Measurements from ENCODE around the gene ATG9A.
"Not testable (repeated sequence)": the region's sequence is repeated elsewhere in the genome, so short reads cannot be mapped to it uniquely, and the experiment has no call there.

Gene ATG9A, protein sequence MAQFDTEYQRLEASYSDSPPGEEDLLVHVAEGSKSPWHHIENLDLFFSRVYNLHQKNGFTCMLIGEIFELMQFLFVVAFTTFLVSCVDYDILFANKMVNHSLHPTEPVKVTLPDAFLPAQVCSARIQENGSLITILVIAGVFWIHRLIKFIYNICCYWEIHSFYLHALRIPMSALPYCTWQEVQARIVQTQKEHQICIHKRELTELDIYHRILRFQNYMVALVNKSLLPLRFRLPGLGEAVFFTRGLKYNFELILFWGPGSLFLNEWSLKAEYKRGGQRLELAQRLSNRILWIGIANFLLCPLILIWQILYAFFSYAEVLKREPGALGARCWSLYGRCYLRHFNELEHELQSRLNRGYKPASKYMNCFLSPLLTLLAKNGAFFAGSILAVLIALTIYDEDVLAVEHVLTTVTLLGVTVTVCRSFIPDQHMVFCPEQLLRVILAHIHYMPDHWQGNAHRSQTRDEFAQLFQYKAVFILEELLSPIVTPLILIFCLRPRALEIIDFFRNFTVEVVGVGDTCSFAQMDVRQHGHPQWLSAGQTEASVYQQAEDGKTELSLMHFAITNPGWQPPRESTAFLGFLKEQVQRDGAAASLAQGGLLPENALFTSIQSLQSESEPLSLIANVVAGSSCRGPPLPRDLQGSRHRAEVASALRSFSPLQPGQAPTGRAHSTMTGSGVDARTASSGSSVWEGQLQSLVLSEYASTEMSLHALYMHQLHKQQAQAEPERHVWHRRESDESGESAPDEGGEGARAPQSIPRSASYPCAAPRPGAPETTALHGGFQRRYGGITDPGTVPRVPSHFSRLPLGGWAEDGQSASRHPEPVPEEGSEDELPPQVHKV

DNA sequence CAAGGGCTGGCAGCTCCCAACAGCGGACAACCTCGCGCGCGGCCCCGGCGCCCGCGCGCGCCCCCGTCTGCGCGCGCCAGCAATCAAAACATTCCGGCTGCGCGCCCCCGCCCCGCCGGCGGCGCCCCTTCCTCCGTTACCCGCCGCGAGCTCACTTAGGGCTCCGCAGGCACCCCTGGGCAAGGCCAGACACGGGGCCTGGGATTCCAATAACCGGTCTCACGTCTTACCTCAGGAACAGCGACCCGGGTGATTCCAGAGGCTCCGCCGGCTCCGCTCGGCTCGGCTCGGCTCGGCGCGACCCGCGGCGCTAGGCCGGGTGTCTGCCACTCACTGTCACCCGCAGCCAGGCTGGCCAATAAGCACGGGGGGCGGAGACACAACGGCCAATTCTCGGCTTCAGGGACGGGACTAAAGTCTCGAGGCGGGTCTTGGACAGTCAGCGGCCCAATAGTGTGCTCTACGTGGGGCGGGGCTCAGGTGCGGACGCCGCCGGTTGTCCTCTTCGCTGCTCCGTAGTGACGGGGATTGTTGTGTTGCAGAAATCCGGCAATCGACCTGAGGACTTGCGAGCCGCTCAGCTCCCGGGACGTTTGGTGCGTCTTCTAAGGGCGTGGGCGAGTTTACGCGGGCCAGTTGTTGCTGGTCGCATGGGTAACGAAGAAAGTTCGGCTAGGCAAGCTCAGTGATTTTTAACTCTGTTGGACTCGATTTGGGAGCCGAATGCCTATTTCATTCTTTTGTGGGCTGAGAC lies at the start of gene ATG9A, which contains the start of gene ANKZF1:
TSS of gene ATG9A (minus strand) at position 332 of the 754 bp plus-strand sequence. CDS start 1,612 bp downstream, outside the sequence.
TSS of gene ANKZF1 (plus strand) at position 502 of the 754 bp plus-strand sequence. CDS start 452 bp downstream, outside the sequence.
- DNase-seq (ENCODE audit: low read depth in 3 of 3) = peak; percentile 97 to 99 (median 97)

DNA sequence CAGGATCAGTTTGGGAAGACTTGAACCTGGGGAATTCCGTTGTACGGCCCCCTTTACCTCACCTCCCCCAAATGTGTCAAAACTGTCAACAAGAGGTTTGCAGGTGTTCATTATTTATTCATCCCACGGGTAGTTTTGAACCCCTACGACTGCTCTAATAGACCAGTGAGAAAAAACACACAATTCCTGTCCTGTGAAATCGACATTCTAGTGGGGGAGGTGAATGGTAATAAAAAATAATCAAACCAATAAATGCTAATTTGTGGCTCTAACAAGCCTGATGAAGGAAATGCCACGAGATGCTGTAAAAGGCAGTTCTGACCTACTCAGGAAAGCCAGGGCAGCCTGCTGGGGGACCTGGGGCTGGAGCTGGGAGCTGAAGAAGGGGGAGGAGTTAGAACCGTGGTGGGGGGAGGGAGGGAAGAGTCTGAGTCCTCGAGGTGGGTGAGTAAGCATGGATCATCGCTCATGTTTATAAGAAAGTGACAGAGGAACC lies 49.3 kb upstream of the ATG9A start:
- DNase-seq (ENCODE audit: low read depth in 3 of 3) = no peak

DNA sequence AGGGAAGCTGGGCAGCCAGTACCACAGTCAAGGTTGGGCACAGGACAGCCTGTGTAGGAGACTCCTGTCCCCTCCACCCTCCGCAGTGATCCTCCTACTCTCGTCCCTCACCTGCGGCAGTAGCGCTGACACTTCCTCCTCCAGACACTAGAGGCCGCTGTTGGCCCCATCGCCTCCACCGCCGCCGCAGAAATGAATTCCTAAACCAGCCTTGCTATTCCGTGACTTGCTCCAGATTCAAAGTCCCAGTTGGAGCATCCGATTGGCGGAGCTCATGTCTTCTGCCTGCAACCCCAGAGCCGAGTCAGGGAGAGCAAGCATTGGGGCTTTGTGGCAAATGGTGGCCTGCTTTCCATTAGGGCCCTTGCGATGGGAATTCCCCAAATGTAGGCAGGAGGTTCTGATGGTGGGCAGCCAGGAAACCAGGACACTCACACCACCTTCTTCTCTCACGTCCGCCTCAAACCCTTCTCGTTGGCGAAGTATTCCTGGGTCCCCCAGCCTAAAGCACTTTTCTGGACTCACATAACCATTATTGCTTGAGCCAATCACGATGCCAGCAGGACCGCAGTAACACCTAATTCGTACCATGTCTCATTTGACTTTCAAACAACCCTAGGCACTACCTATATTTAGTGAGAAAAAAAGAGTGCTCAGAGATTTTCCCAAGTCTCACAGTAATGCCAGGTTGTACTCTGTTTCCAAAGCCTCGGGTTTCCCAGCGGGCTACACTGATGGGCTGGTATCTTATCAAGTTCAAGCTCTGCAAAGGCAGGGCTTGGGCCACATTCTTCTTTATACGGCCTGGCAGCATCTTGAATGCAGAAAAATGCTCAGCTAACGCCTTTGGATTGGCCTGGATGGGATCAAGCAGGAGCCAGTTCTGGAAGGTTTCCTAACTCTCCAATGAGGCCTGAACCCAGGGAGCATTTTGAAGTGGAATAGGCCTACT lies 48.5 kb upstream of the ATG9A start:
- DNase-seq (ENCODE audit: low read depth in 3 of 3) = peak; percentile 52 to 71 (median 64)

DNA sequence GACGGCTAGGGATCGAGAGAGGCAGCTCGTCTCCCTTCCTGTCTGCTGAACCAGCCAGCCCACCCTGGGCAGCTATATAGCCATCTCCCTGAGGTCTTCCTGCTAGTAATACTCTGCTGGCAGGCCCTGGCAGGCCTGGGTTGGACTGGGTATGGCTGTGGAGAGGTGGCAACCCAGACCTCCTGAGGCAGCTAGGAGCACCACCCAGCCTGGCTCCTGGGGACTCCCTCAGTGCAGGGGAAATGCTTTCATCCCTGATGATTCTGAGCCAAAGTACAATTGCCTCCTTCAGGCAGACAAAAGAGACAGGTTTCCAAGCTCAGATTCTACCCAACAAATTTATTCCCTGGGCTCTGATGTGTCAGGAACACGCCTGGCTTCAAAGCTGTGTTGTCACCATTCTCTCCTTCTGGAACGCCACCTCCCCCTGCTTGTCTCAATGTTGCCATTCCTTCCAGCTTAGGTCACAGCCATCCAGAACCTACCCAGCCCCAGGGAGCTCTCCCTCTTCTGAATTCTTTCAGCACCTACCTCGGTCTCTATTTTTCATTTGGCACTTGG lies 45.0 kb upstream of the ATG9A start:
- DNase-seq (ENCODE audit: low read depth in 3 of 3) = no peak

DNA sequence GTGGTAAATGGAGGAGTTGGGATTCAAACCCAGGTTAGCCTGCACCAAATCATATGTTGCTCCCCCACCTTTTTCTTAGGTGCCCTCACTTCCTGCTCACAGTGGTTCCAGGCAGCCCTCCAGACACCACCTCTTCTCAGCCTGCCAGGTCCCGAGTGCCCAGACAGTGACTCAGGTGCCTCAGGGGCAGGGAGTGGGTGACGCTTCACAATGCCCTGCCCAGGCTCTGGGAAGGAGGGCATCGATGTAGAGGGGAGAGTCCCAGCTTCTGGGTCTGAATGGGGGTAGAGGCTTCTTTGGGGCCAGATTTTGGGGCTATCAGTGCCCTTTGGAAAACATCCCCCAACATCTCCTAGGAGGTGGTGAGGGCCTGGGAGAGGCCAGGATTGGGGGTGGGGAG lies 44.5 kb upstream of the ATG9A start:
- no peak for DNase-seq (ENCODE audit: low read depth in 3 of 3)

DNA sequence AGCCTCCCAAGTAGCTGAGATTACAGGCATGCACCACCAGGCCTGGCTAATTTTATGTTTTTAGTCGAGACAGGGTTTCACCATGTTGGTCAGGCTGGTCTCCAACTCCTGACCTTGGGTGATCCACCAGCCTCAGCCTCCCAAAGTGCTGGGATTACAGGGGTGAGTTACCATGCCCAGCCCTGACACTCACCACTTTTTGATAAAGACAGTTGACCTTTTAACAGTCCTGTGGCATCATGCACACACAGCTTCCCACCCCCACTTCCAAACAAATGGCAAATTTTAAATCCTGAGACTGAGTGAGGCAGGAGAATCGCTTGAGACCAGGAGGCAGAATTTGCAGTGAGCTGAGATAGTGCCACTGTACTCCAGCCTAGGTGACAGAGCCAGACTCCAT lies 43.6 kb upstream of the ATG9A start:
- no peak for DNase-seq (ENCODE audit: low read depth in 3 of 3)

DNA sequence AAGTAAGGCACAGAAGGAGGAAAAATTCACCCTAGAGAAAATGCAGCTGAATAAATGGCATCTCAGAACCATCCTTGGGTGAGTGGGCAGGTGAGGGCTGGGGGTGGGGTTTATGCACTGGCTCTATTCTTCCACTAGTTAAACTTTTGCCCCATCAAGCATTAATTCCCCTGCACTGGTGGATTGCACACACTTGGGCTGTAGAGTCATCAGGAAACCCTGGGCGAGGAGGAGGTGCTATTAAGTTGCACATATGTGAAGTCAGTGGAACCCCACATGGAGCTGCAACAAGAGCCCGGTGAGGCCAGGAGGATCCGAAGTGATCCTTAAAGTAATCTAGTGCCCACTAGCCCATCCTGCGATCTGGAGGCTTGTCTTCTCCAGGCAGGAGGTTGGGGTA lies 42.9 kb upstream of the ATG9A start:
- no peak for DNase-seq (ENCODE audit: low read depth in 3 of 3)

DNA sequence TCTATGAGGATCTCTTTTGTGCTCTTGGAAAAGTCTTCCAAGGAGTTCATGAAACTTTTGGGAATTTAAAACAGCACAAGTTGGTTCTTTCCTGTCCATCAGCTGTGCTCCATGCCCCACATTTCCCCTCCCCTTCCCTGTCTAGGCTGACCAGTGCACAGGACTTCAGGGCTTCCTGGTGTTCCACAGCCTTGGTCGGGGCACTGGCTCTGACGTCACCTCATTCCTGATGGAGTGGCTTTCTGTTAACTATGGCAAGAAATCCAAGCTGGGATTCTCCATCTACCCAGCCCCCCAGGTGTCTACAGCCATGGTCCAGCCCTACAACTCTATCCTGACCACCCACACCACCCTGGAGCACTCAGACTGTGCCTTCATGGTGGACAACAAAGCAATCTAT lies 41.6 kb upstream of the ATG9A start:
- no peak for DNase-seq (ENCODE audit: low read depth in 3 of 3)

DNA sequence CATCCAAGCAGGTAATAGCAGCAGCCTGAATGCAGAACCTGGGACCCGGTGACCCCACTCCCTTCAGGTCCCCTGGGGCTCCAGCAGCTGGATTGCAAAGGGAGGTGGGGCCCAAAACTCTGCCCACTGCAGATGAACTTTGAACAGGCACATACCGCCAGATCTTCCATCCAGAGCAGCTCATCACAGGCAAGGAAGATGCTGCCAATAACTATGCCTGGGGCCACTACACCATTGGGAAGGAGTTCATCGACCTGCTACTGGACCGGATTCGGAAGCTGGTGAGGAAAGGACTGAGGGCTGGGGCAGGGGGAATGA lies 40.6 kb upstream of the ATG9A start:
- DNase-seq (ENCODE audit: low read depth in 3 of 3) = no peak

DNA sequence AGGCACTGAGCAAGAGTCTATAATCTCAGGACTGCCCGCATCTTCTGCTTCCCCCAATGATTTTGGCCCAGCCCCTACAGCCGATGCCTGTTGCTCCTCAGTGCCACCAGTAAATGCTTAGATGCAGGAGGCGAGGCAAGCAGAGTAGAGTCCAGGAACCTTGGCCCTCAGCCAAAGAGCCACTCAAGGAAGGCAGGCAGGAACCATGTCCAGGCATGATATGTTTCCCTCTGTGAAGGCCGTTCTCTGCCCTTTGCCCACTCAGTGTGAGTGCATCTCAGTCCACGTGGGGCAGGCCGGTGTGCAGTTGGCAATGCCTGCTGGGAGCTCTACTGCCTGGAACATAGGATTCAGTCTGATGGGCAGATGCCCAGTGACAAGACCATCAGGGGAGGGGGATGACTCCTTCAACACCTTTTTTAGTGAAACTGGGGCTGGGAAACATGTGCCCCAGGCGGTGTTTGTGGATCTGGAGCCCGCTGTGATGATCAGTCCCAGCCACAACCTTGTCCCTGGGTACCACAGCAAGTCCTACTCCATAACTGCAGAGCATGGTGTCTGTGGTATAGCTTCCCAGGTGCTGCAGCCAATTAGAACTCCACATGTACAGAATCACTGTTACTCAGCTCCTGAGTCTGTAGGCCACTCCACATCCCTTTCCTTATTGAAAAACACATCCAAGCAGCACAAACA lies 40.1 kb upstream of the ATG9A start:
- no peak for DNase-seq (ENCODE audit: low read depth in 3 of 3)

DNA sequence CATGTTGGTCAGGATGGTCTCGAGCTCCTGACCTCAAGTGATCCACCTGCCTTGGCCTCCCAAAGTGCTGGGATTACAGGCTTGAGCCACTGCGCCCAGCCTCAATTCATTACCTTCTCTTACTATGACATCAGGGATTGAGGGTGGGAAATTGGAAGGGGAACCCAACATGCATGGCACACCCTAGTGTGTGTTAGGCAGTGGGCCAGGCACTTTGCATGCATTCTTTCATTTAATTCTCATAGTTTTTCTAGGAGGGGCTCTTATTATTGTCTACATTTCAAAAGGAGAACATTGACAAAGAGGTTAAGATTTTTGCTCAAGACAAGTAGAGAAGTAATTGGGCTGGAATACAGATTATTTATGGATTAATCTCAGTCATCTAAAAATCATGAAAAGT lies 38.9 kb upstream of the ATG9A start:
- DNase-seq (ENCODE audit: low read depth in 3 of 3) = no peak

DNA sequence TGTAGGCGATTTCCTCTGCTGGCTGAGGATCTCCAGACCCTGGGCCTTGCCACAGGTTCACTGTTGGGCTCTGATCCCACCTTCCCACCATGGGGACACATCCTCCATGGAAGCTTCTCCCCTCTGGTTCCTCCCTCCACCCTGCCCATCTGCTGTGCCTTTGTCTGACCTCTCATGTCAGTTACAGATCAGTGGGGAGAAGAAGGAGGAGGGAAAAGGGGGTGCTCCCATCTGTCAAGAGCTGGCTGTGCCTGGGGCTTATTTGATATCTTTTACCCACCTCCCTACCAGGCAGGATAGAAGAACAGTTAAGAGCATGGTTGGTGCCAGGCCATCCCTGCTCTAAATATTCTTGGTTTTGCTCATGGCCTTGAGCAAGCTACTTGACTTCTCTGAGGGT lies 37.5 kb upstream of the ATG9A start:
- DNase-seq (ENCODE audit: low read depth in 3 of 3) = no peak

DNA sequence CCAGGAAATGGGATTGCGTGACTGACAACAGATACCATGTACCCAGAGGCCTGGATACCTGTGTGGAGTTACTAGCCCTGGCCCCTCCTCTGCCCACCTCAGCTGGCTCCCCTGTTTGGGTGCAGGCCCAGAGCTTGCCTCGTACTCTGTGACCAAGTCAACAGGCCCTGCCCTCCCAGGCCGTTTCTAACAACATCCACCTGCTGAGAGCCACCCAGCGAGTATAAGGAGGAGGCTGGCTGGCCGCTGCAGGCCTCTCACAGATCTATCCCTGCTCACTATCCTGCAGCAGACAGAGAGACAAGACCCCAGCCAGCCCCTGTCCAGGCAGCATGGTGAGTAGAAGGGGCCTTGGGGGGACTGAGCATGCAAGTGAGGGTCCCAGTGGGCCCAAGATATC lies 36.8 kb upstream of the ATG9A start:
- no peak for DNase-seq (ENCODE audit: low read depth in 3 of 3)

DNA sequence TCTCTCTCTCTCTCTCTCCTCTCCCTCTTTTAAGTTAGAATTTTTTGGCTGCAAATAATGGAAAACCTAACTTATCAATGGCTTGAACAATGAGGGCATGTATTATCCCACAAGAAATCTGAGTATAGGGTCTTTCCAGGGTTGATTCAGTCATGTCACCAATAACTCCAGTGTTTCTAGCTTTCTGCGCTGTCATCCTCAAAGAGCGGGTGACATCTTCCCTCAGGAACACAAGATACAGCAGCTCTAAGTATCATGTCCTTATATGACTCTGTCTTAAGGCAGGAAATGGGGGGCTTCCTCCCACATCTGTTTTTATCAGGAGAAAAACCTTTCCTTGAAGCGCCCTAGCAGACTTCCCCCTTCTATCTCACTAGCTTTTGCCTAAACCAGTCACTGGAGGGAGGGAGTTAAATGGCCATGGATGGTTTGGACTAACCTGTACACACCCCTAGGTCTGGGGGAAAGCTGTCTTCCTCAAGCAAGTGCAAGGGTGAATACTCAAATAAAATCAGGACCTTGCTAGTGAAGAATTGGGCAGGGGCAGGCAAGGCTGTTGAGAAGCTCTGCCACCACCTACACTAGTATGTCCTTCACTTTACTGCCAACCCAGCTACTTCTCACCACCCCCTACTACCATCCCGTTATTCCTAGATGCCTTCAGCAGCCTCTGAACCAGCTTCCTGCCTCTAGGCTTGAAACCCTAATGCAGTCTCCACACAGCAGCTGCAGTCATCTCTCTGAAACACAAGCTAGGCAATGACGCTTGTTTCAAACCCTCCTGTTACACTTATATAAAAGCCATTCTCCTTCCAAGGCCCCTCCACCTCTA lies 31.8 kb upstream of the ATG9A start:
- DNase-seq (ENCODE audit: low read depth in 3 of 3) = no peak

DNA sequence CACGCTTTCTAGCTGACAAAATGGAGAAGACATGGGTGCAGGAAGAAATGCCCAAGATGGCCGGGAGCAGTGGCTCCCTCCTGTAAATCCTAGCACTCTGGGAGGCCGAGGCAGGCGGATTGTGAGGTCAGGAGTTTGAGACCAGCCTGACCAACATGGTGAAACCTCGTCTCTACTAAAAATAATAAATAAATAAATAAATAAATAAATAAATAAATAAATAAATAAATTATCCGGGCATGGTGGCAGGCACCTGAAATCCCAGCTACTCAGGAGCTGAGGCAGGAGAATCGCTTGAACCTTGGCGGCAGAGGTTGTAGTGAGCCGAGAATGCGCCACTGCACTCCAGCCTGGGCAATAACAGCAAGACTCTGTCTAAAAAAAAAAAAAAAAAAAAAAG lies 29.5 kb upstream of the ATG9A start:
- not testable (repeated sequence) for DNase-seq (ENCODE audit: low read depth in 3 of 3)

DNA sequence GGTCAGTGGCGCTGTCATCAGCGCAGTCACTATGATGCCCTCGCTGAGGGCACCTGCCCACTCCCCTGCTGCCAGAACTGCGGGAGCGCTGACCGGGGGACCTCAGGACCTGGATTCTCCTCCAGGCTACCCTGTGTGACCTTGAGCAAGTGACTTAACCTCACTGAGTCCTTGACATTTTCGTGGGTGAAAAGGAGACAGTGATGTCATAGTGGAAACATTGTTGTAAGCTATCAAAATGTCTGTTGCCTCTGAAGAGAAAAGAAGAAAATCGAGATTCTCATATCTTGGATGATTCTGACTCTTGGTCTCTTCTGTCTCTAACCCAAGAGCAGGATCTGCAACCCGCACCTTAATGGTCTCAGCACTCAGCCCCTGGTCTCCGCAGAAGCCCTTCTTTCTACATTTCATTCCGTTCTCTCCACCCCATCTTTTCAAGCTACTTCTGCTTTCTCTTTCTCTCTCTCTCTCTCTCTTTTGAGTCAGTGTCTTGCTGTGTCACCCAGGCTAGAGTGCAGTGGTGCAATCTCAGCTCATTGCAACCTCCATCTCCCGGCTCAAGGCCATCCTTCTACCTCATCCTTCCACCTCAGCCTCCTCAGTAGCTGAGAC lies 25.3 kb upstream of the ATG9A start:
- peak in 1 of 3 experiments; percentile 32 for DNase-seq (ENCODE audit: low read depth in 3 of 3)

DNA sequence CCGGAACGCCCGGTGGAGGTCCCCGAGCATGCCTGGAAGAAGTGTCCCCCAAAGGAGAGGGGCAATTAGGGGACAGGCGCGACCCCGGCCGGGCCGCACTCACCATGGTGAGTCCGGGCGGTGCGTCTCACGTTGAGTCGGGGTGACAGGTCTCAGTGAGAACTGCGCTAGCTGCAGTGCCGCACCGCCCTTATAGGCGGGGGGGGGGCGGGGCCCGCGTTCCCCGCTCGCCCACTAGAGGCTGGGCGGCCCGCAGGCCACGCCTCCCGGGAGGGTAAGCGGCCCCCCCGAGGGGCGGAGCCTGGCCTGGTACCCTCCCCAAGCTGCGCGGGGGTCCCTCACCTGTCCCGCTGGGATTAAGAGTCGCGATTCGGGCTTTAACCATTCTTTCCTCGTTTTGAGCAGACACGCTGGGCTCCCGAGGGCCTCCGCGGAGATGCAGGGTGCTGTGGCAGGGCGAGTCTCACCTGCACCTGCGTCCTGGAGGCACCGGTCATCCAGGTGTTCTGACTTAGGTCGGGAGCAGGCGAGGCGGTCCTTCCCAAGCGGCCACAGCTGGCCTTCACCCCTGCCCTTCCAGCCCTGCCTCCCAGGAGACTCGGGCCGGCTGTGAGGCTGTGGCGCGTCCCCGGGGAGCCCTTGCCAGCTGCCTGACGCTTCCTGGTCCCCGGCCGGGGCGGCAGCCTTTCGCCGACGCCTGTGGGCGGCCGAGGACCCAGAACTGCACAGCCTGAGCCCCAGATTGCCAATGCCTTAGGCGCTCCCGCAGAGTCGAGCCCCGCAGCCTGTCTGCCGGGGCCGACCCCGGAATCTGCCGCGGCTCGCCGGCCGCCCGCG lies 24.5 kb upstream of the ATG9A start, which contains the start of gene TUBA4A:
TSS of gene TUBA4A (minus strand) at position 166 of the 837 bp plus-strand sequence. CDS start at position 106, 60 bp downstream.
- peak; percentile 77 to 91 (median 81) for DNase-seq (ENCODE audit: low read depth in 3 of 3)
